Measurements from ENCODE around the gene SLC25A47.

SLC25A47 gene

DNA sequence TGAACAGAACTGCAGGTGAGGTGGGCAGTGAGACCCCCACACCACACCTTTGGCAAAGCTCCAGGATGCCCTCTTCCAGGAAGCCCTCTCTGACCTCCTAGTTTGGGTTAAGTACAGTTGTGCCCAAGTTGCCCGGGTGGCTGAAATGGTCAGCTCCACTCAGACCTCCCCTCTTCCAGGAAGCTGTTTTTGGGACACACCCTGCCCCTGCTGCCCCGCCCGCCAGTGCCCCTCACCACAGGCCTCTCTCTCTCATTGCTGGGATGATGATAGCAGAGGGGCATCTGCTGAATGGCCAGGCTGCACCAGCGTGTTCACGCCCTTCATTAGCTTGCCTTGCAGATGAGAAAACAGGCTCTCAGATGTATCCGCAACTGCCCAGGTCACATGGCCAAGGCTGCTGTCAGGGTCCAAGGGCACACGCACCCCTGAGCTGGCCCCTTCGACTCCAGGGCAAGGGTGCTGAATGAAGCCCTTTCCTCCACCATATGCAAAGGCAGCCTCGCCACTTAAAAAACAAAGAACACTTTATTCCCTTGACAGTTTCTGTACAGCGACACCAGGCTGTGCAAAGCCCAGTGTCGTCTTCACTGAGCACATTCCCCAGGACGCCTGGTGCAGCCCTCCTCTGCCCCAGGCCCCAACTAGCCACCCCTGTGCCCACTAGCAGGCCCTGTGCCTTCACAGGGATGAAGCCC is 32.4 kb upstream of the SLC25A47 start:
- Histone ChIP-seq H3K4me3 (ENCODE audit: low read length in 2 of 2) (no peak overlapping the region), H3K27ac (ENCODE audit: low read length) (no peak overlapping the region), H3K9me3 (ENCODE audit: control insufficient read depth in 2 of 2, low read length in 2 of 2) (no peaks in the 10 kb centered on the region), H3K4me1 (ENCODE audit: control insufficient read depth, insufficient read depth, low read length) (peaks cover 26% of the 10 kb centered on the region), H3K36me3 (ENCODE audit: control insufficient read depth in 2 of 2, insufficient read depth in 2 of 2, low read length in 2 of 2) (peaks cover 0 to 8% of the 10 kb centered on the region in 2 donors), H3K9ac (ENCODE audit: low read length in 2 of 2) (no peak overlapping the region), H3K27me3 (ENCODE audit: control insufficient read depth in 1 of 2, insufficient read depth in 2 of 2, low read length in 2 of 2) (no peaks in the 10 kb centered on the region)

DNA sequence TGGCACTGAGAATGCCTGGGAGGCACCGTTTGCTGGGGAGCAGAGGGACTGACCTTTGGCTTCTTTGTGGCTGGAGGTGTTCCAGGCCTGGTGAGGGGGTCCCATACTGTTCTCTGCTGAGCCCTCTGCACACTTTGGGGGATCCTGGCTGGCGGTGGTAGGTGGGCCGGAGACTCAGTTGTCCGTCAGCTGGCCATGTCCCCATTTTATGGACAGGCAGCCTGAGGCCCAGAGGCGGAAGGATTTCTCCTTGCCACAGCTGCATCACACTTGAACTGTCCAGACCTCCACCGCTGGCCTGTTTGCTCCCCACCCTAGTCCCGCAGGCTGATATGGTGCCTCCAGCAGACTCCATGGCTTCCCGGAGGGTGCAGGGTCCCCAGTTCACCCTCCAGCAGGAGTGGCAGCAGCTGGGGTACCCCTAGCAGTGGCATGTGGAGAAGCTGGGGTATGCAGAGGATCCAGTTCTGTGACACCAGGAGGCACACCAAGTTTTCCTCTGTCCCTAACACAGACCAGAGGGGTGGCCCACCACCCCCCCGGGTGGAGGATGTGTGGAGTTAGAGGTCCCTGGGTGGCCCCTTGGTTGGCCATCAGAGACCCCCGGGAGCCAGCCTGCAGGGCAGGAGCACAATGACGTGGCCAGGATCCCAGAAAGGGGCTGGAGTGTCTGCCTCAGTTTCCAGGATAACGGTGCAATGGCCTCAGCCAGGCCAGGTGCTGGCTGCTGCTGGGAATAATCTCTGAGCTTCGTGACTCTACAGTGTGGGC is 31.6 kb upstream of the SLC25A47 start:
- Histone ChIP-seq H3K36me3 (ENCODE audit: control insufficient read depth in 2 of 2, insufficient read depth in 2 of 2, low read length in 2 of 2) (peaks cover 0 to 8% of the 10 kb centered on the region in 2 donors), H3K9ac (ENCODE audit: low read length in 2 of 2) (no peak overlapping the region), H3K9me3 (ENCODE audit: control insufficient read depth in 2 of 2, low read length in 2 of 2) (no peaks in the 10 kb centered on the region), H3K27ac (ENCODE audit: low read length) (no peak overlapping the region), H3K4me3 (ENCODE audit: low read length in 2 of 2) (no peak overlapping the region), H3K27me3 (ENCODE audit: control insufficient read depth in 1 of 2, insufficient read depth in 2 of 2, low read length in 2 of 2) (no peaks in the 10 kb centered on the region), H3K4me1 (ENCODE audit: control insufficient read depth, insufficient read depth, low read length) (peaks cover 22% of the 10 kb centered on the region)

DNA sequence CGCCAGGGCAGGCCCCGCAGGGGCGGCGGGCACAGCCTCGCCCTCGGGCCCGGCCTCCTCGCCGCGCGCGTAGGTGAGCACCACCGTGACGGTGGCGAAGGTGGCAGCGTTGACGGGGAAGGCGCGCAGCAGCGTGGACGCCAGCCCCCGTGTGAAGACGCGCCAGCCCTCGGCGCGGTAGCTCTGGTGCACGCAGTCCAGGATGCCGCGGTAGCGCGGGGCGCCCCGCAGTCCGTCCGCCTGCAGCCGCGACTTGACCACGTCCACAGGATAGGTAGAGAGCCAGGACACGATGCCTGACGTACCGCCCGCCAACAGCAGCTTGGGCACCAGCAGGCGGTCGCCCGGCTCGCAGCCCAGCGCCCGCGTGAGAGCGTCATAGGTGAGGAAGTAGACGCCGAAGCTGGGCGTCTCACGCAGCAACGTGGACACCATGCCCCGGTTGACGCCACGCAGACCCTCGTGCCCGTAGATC is 30.8 kb upstream of the SLC25A47 start:
- Histone ChIP-seq H3K36me3 (ENCODE audit: control insufficient read depth in 2 of 2, insufficient read depth in 2 of 2, low read length in 2 of 2) (peaks cover 0 to 8% of the 10 kb centered on the region in 2 donors), H3K4me3 (ENCODE audit: low read length in 2 of 2) (no peak overlapping the region), H3K27ac (ENCODE audit: low read length) (no peak overlapping the region), H3K4me1 (ENCODE audit: control insufficient read depth, insufficient read depth, low read length) (peaks cover 30% of the 10 kb centered on the region), H3K9ac (ENCODE audit: low read length in 2 of 2) (no peak overlapping the region), H3K9me3 (ENCODE audit: control insufficient read depth in 2 of 2, low read length in 2 of 2) (no peaks in the 10 kb centered on the region), H3K27me3 (ENCODE audit: control insufficient read depth in 1 of 2, insufficient read depth in 2 of 2, low read length in 2 of 2) (no peaks in the 10 kb centered on the region)

DNA sequence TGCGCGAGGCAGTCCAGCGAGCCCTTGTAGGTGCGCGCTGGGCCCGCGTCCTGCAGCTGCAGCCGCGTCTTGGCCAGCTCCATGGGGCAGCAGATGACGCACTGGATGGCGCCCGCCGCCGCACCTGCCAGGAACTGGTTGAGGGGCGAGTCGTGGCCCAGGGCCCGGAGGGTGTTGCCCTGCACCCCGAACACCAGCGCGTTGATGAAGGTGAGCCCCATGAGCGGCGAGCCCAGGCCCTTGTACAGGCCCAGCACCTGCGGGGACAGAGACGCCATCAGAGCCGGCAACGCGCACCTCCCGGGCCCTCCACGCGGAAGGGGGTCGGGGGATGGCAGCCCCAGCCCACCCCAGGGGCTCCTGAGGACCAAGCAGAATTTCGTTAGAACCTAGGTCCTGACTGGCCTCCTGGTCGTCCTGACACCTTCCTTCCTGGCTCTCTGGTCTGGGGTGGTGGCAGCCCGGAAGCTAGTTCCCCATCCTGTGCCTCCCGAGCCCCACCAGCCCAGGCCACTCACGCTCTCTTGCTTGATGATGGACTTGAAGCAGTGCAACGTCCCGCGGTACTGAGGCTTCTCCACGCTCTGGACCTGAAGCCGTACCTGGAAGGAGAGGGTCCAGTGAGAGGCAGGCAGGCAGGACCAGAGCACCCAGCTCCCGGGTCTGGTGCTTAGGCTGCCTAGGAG is 30.2 kb upstream of the SLC25A47 start:
- Histone ChIP-seq H3K27ac (ENCODE audit: low read length) (no peak overlapping the region), H3K9me3 (ENCODE audit: control insufficient read depth in 2 of 2, low read length in 2 of 2) (no peaks in the 10 kb centered on the region), H3K27me3 (ENCODE audit: control insufficient read depth in 1 of 2, insufficient read depth in 2 of 2, low read length in 2 of 2) (no peaks in the 10 kb centered on the region), H3K4me3 (ENCODE audit: low read length in 2 of 2) (no peak overlapping the region), H3K9ac (ENCODE audit: low read length in 2 of 2) (no peak overlapping the region), H3K36me3 (ENCODE audit: control insufficient read depth in 2 of 2, insufficient read depth in 2 of 2, low read length in 2 of 2) (peaks cover 0 to 8% of the 10 kb centered on the region in 2 donors), H3K4me1 (ENCODE audit: control insufficient read depth, insufficient read depth, low read length) (peaks cover 36% of the 10 kb centered on the region)

DNA sequence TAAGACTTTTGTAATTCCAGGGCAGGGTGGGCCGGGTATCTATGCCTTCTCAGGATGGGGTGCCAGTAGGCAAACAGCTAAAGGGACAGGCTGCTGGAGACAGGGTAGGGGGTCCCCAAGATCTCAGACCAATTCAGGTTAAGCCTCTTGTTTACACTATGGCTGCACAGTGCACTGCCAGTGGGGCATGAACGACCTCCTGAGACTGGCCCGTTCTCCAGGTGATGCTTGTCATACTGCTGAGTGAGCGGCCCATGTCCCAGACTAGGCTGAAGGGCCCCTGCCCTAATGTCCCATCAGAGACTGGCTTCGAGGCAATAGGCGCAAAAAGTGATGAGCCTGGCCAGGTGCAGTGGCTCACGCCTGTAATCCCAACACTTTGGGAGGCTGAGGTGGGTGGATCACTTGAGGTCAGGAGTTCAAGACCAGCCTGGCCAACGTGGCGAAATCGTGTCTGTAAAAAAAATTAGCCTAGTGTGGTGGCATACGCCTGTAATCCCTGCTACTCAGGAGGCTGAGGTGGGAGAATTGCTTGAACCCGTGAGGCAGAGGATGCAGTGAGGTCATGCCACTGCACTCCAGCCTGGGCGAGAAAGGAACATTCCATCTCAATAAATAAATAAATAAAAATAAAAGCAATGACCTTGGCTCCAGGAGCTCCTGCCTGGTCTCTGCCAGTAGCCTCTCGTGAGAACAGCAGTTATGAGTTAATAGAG is 29.5 kb upstream of the SLC25A47 start:
- peaks cover 0 to 11% of the 10 kb centered on the region in 2 donors for H3K36me3 ChIP-seq (ENCODE audit: control insufficient read depth in 2 of 2, insufficient read depth in 2 of 2, low read length in 2 of 2)
- H3K9me3 ChIP-seq (ENCODE audit: control insufficient read depth in 2 of 2, low read length in 2 of 2), result no peaks in the 10 kb centered on the region
- no peaks in the 10 kb centered on the region for H3K27me3 ChIP-seq (ENCODE audit: control insufficient read depth in 1 of 2, insufficient read depth in 2 of 2, low read length in 2 of 2)
- H3K27ac ChIP-seq (ENCODE audit: low read length), result no peak overlapping the region
- peaks cover 40% of the 10 kb centered on the region for H3K4me1 ChIP-seq (ENCODE audit: control insufficient read depth, insufficient read depth, low read length)
- no peak overlapping the region for H3K4me3 ChIP-seq (ENCODE audit: low read length in 2 of 2)
- H3K9ac ChIP-seq (ENCODE audit: low read length in 2 of 2), result no peak overlapping the region

DNA sequence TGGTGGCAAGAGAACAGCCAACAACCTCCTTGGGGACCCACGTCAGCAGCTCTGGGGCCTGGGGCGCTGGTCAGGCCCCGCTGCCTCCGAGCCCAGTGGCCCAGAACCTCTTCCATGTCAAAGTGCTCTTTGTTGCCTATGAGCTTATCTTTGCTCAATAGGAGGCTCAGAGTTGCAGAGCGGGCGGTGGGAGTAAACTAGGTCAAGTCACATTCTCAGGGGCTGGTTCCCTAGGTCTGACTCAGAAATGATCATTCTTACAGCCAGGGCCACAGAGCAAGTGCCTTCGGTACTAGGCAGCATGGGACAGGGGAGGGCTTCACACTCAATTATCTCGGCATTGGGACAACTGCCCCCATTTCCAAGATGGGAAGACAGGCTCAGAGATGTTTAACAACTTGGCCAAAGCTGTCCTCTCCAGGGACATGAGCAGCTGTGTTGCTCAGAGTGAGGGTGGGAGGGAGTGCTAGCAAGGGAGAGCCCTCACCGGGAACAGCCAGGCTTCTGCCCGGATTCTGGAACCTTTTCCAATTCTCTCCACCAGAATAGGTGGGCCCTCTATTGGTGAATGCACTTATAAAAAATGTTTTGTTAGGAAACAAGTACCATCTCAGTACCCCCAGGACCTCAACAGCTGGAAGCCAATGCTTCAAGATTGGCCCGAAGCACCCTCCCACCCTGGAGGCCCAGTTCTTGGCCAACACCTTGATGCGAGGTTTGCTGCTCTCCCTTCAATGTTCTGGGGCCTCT is 28.8 kb upstream of the SLC25A47 start:
- Histone ChIP-seq H3K4me3 (ENCODE audit: low read length in 2 of 2) (no peak overlapping the region), H3K27me3 (ENCODE audit: control insufficient read depth in 1 of 2, insufficient read depth in 2 of 2, low read length in 2 of 2) (no peaks in the 10 kb centered on the region), H3K4me1 (ENCODE audit: control insufficient read depth, insufficient read depth, low read length) (peaks cover 48% of the 10 kb centered on the region), H3K27ac (ENCODE audit: low read length) (peak overlapping the region; percentile 37), H3K36me3 (ENCODE audit: control insufficient read depth in 2 of 2, insufficient read depth in 2 of 2, low read length in 2 of 2) (peaks cover 0 to 9% of the 10 kb centered on the region in 2 donors), H3K9ac (ENCODE audit: low read length in 2 of 2) (peak overlapping the region in 1 of 2 donors; percentile 17), H3K9me3 (ENCODE audit: control insufficient read depth in 2 of 2, low read length in 2 of 2) (no peaks in the 10 kb centered on the region)

DNA sequence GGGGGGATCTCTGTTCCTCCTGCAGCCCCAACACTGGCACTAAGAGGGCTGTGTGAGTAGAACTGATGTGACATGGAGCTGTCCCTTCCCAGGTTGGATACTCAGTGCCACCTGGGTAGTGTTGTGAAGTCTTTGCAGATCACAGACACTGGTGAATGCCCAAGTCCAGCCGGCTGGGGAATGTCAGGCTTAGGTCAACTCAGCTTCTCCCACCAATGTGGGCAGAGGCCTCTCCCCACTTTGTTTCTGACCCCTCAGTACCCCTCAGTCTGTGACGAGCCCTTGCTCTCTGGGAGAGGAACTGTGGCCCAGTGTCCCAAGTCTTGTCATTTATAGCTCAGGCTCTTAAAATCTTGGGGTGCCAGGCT is 28.2 kb upstream of the SLC25A47 start:
- no peaks in the 10 kb centered on the region for H3K9me3 ChIP-seq (ENCODE audit: control insufficient read depth in 2 of 2, low read length in 2 of 2)
- no peak overlapping the region for H3K9ac ChIP-seq (ENCODE audit: low read length in 2 of 2)
- no peak overlapping the region for H3K4me3 ChIP-seq (ENCODE audit: low read length in 2 of 2)
- no peaks in the 10 kb centered on the region for H3K27me3 ChIP-seq (ENCODE audit: control insufficient read depth in 1 of 2, insufficient read depth in 2 of 2, low read length in 2 of 2)
- peaks cover 0 to 9% of the 10 kb centered on the region in 2 donors for H3K36me3 ChIP-seq (ENCODE audit: control insufficient read depth in 2 of 2, insufficient read depth in 2 of 2, low read length in 2 of 2)
- H3K4me1 ChIP-seq (ENCODE audit: control insufficient read depth, insufficient read depth, low read length), result peaks cover 48% of the 10 kb centered on the region
- H3K27ac ChIP-seq (ENCODE audit: low read length), result peak overlapping the region; percentile 37

DNA sequence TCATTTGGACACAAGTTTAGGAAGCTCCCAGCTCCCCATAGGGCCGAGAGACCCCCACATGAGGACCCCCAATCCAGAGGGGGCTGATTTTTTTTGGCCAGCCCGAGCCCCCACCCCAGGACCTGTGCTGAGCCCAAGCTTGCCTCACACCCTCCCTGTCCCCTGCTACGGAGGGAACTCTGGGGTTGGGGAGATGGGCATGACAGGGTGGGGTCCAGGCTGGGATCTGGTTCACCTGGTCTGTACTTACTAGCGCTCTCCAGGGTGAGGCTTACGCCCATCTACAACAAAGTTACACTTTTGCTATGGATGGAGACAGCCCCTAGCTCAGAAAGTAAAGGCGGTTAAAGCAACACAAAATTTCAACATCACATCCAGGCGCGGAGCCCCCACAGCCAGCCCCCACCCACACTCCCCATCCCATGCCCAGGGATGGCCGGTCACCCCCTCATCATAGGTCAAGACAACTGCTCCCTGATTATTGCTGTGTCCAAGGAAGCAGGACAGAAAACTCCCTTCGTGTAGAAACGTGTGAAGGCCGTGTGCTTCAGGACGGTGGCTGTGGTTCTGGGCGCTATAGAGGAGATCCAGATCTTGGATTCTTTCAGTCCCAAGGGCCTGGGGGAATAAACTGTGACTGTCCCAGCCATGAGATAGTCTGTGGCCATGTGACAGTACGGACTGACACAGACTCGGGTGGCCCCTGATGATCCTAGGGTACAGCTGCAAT is 27.6 kb upstream of the SLC25A47 start:
- Histone ChIP-seq H3K4me3 (ENCODE audit: low read length in 2 of 2) (no peak overlapping the region), H3K27me3 (ENCODE audit: control insufficient read depth in 1 of 2, insufficient read depth in 2 of 2, low read length in 2 of 2) (no peaks in the 10 kb centered on the region), H3K36me3 (ENCODE audit: control insufficient read depth in 2 of 2, insufficient read depth in 2 of 2, low read length in 2 of 2) (peaks cover 0 to 9% of the 10 kb centered on the region in 2 donors), H3K27ac (ENCODE audit: low read length) (peak overlapping the region; percentile 37), H3K4me1 (ENCODE audit: control insufficient read depth, insufficient read depth, low read length) (peaks cover 46% of the 10 kb centered on the region), H3K9ac (ENCODE audit: low read length in 2 of 2) (no peak overlapping the region), H3K9me3 (ENCODE audit: control insufficient read depth in 2 of 2, low read length in 2 of 2) (no peaks in the 10 kb centered on the region)

DNA sequence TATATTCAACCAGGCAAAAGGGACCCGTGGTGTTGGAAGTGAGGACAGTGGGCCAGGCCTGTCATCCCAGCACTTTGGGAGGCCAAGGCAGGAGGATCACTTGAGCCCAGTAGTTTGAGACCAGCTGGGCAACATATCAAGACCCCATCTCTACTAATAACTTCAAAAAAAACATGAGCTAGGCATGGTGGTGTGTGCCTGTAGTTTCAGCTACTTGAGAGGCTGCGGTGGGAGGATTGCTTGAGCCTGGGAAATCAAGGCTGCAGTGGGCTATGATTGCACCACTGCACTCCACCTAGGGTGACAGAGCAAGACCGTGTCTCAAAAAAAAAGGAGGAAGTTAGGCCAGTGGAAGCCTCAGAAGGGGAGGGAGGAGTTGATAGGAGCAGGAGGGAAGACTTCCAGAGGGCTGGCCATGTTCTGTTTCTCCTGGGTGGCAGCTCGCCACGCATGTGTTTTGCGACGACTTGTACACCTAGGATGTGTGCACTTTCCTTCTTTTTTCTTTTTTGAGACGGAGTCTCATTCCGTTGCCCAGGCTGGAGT is 27.0 kb upstream of the SLC25A47 start:
- H3K4me3 ChIP-seq (ENCODE audit: low read length in 2 of 2), result no peak overlapping the region
- peak overlapping the region; percentile 85 for H3K27ac ChIP-seq (ENCODE audit: low read length)
- peaks cover 43% of the 10 kb centered on the region for H3K4me1 ChIP-seq (ENCODE audit: control insufficient read depth, insufficient read depth, low read length)
- no peaks in the 10 kb centered on the region for H3K9me3 ChIP-seq (ENCODE audit: control insufficient read depth in 2 of 2, low read length in 2 of 2)
- no peak overlapping the region for H3K9ac ChIP-seq (ENCODE audit: low read length in 2 of 2)
- peaks cover 0 to 9% of the 10 kb centered on the region in 2 donors for H3K36me3 ChIP-seq (ENCODE audit: control insufficient read depth in 2 of 2, insufficient read depth in 2 of 2, low read length in 2 of 2)
- no peaks in the 10 kb centered on the region for H3K27me3 ChIP-seq (ENCODE audit: control insufficient read depth in 1 of 2, insufficient read depth in 2 of 2, low read length in 2 of 2)

All from stomach smooth muscle (tissue), 2 donors.